OCI-LY3 (cell line): ENCODE results near the gene DOC2A.

Experiments used
- EZH2phosphoT487 ChIP-seq: fragments of 200-600 bp; shearing (Covaris generic); IDR thresholded peaks from 2 replicates; pipeline ENCODE4 v1.6.1; 2018; ENCODE audit warnings: antibody characterized with exemption, mixed run types, low read depth
- TF ChIP-seq, protein P1 (sequence below): fragments of 200-600, 300-600 bp; sonication (generic); IDR thresholded peaks from 2 replicates; pipeline ENCODE4 v1.5.1; 2014; ENCODE audit warnings: antibody characterized with exemption, low read length, low read depth

DNA sequence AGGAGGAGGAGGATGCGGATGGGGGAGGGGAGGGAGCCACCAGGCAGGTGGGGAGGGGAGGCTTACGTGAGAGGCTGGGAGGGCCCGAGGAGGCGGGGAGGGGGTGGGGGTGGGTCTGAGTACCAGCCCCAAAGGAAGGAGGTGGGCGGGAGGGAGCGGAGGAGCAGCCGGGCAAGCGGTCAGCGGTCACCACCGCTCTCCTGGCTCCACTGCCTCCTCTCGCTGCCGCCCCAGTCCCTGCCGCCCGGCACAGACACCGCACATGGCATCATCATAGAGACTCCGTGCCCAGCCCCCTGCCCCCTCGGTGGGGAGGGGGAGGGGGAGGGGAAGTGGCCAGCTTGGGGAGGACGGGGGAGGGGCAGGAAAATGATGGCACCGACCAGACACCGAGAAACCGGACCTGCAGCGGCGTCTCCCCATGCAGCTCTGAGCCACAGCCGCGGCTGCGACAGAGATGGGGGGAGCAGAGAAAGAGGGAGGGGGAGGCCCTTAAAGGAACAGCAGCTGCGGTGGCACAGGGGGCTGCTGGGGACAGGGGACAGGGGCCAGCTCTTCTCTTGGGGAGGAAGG is 20.1 kb upstream of the DOC2A start, which contains the start of gene TLCD3B:
- TF ChIP-seq, protein P1, sequence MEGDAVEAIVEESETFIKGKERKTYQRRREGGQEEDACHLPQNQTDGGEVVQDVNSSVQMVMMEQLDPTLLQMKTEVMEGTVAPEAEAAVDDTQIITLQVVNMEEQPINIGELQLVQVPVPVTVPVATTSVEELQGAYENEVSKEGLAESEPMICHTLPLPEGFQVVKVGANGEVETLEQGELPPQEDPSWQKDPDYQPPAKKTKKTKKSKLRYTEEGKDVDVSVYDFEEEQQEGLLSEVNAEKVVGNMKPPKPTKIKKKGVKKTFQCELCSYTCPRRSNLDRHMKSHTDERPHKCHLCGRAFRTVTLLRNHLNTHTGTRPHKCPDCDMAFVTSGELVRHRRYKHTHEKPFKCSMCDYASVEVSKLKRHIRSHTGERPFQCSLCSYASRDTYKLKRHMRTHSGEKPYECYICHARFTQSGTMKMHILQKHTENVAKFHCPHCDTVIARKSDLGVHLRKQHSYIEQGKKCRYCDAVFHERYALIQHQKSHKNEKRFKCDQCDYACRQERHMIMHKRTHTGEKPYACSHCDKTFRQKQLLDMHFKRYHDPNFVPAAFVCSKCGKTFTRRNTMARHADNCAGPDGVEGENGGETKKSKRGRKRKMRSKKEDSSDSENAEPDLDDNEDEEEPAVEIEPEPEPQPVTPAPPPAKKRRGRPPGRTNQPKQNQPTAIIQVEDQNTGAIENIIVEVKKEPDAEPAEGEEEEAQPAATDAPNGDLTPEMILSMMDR: no peak
- TF ChIP-seq EZH2phosphoT487: no peak
